ENCODE measurements around the gene NKG7.

DNA sequence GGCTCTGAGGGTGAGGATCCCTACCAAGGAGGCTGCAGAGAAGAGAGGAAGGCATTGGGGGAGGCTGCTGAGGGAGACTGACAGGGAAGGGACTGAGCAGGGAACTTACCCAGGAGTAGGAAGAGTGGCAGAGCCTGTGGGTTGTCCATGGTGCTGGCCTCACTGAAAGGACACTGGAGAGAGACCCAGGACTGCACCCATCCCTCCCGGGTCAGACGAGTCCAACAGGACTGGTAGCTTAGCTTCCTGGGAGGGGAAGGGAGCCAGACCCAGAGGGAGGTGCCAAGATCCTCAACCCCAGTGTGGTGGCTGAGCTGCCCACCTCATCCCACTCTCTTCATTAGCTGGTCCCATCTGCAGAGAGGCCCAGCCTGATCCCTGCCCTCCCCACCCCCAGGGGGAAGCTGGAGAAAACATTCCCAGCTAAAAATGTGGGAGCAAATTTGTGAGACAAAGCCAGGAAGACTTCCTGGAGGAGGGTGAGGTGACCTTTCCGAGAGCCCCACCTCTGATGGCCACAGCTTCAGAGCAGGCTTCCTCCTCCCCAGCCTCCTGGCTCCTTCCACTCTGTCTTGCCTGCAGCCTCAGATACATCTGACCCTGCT is 30.4 kb downstream of the NKG7 start, which contains the start of gene VSIG10L:
- TF ChIP-seq, protein P1, sequence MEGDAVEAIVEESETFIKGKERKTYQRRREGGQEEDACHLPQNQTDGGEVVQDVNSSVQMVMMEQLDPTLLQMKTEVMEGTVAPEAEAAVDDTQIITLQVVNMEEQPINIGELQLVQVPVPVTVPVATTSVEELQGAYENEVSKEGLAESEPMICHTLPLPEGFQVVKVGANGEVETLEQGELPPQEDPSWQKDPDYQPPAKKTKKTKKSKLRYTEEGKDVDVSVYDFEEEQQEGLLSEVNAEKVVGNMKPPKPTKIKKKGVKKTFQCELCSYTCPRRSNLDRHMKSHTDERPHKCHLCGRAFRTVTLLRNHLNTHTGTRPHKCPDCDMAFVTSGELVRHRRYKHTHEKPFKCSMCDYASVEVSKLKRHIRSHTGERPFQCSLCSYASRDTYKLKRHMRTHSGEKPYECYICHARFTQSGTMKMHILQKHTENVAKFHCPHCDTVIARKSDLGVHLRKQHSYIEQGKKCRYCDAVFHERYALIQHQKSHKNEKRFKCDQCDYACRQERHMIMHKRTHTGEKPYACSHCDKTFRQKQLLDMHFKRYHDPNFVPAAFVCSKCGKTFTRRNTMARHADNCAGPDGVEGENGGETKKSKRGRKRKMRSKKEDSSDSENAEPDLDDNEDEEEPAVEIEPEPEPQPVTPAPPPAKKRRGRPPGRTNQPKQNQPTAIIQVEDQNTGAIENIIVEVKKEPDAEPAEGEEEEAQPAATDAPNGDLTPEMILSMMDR (conservative IDR thresholded peaks at IDR 0.05; ENCODE audit: low read depth in 2 of 2), result no peak
- TF ChIP-seq EZH2phosphoT487 (IDR thresholded peaks at IDR 0.05; ENCODE audit: unreplicated experiment), result no peak
- TF ChIP-seq CREB1 (CRISPR knock-in tag; IDR thresholded peaks at IDR 0.05; ENCODE audit: low read depth), result no peak
